HG03139 (cell line): ENCODE data around the gene CNST.
"Not testable (repeated sequence)": the region's sequence is repeated elsewhere in the genome, so short reads cannot be mapped to it uniquely, and the experiment has no call there.

Source experiments
- ATAC-seq: cut with Tn5 transposase; IDR thresholded peaks from one replicate; pipeline ENCODE4 v1.9.1; 2021; ENCODE audit not compliant: unreplicated experiment

The CNST gene

DNA sequence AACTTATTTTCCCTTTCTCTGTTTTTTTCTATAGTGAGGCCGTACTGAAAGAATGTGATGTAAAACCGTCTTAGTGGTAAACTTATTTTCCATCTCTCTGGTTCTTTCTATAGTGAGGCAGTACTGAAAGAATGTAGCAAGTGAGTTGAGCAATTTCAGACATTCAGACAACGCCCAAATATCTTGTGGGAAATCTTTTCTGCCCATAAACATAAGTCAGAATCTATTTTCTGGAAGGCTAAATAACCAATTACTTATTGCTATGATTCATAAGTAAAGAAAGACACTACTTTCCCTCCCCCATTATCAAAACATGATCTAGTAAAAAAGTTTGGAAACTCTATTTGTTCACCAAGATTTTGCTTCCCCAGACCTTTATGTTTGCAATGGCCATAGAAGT lies 139.1 kb downstream of the CNST start:
- no peak for ATAC-seq

DNA sequence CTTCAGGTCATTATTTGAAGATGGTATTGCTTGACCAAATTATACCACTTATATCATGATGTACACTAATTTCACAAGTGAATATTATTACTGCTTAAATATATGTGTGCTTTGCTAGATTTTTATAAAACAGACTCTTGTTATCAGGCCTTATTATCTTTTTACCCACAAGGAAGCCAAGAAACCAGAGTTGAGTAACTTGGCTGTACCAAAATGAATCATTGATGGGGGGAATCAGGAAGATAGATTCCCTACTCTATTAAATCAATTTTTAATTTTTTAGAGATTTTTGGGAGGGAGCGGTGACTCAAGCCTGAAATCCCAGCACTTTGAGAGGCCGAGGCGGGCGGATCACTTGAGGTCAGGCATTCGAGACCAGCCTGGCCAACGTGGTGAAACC lies 141.9 kb downstream of the CNST start:
- no peak for ATAC-seq

DNA sequence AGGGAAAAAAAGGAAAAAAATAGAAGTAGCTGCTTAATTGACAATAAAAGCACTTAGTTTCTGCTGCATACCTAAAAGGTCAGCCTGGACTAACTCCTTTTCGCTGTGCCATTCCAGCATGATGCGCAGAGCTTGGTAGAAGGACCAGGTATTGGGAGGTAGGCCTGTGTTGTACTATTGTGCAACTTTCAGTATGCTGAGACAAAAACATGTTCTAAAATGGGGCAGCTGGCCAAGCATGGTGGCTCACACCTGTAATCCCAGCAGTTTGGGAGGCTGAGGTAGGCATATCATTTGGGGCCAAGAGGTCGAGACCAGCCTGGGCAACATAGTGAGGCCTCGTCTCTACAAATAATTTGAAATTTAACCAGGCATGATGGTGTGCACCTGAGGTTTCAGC lies 142.9 kb downstream of the CNST start:
- no peak for ATAC-seq

DNA sequence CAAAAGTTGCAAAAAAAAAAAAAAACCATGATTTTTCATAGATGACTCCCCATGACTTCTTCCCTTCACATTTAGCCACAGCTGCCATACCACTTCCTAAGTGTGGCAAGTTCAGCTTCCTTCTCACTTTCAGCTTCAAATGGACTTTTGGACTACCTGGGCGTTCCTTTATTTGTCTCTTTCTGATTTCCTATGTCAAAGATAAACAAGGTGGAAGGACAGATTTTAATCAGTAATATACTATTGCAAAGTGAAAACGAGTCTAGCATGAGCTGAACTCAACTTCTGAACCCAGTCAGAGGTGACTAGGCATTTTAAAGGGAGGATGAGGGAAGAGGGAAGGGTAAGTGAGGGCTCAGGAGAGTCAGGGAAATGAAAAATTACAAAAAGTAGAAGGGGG lies 143.6 kb downstream of the CNST start:
- no peak for ATAC-seq

- no peak for ATAC-seq
Observed at GRCh38 chr1:246711548-246712003, 145.3 kb downstream of the CNST start.

GRCh38 chr1:246712428-246712827 lies 146.2 kb downstream of the CNST start:
- not testable (repeated sequence) for ATAC-seq
